Stimulated activated CD8-positive, alpha-beta memory T cell treated with anti-CD3 and anti-CD28 coated beads, Interleukin-15, amount 100 ng/mL, for 4 hours (primary cell): ENCODE results near the gene PNLDC1.

Experiments used
- DNase-seq, 2 donors: peaks; one replicate each; pipeline ENCODE4 v3.0.0-alpha.2; 2020; ENCODE audit warnings: low read depth in 2 of 2

Gene PNLDC1, protein sequence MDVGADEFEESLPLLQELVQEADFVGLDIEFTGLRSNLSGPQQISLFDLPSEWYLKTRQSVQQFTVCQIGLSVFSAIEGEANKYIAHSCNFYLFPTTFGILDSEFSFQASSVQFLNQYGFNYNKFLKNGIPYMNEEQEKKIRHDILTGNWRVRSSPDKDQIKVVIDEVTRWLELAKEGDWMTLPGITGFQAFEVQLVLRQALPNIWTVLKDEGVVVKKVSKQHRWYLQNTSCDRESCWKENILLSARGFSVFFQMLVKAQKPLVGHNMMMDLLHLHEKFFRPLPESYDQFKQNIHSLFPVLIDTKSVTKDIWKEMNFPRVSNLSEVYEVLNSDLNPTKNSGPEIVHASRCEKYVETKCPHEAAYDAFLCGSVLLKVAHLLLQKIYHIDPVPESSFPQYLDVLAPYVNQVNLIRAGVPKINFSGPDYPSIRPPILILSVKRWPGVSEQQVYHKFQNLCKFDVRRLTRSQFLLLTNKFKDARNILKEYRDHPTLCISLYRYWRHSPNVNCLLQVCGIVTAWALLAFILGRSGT

DNA sequence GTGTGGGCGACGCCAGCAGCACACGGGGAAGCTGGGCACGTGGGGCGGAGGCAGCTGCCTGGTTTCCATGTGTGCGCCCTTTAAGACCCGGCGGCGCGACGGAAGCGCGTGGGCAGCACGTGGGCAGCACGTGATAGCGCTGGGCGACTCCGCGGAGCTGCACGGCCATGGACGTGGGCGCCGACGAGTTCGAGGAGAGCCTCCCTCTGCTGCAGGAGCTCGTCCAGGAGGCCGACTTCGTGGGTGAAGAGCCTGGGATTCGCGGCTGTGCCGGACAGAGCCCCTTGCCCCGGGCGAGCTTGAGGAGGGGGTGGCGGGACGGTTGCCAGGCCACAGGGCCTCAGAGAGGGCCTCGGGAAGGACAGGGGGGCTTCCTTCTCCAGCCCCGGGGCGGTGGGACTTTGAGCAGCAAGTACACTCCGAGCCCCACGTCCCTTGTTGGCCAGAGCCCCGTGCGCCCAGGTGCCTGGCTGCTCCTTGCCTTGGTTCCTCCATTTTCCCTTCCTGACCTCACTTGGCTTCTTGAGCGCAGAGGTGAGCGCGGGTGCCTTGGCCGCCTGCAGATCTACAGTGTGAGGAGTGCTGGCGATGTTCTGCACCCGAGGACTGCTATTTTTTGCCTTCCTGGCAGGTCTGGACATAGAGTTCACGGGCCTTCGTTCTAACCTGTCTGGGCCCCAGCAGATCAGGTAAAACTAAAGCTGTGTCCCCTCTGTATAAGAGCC is at the start of gene PNLDC1:
PNLDC1 (plus strand) TSS at position 136 of the 725 bp plus-strand sequence; CDS start at position 168, 32 bp downstream.
- DNase-seq, result no peak

GRCh38 chr6:159751448-159751847 is 48.6 kb upstream of the PNLDC1 start:
- no peak for DNase-seq

DNA sequence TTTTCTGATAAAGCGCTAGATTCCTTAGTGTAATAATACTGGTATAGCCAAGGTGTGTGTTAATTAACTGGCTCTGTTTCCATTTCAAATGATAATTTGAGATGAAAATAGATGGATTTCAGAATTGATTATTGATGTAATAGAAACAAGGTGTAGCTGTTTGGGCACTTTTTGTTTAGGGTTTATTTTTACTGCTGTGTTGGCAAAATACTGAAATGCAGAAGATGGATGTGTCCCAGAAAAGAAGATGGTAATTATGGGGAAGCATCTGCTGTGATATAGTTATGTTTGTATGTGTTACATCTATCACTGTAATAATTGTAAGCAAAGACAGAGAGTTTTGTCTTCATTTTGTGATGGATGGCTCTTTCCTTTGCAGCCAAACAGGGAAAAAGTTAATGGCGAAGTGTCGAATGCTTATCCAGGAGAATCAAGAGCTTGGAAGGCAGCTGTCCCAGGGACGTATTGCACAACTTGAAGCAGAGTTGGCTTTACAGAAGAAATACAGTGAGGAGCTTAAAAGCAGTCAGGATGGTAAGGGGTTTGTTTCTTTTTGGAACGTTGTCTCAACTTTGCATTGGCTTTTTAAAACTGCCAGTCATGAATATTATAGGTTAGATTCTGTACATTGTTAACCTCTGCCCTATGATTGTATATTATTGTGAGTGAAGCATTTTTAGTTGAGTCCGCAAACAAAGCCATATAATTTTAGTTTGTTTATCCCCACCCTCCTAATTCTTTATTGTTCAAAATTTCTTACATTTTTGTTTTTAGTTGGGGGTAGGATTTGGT is 46.8 kb upstream of the PNLDC1 start:
- no peak for DNase-seq

DNA sequence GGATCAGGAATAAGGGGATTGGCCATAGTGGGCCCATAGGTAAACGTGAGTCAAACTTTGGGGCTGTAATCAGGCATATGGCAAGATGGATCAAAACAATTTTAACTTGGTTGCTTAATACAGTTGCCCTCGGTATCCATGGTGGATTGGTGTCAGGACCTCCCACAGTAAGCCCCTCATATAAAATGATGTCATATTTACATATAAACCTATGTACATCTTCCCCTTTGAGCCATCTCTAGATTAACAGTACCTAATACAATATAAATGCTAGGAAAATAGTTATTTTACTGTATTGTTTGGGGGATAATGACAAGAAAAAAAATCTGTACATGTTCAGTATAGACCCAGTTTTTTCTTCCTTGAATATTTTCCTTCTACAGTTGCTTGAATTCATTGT is 45.7 kb upstream of the PNLDC1 start:
- no peak for DNase-seq

GRCh38 chr6:159754959-159755914 is 44.8 kb upstream of the PNLDC1 start:
- DNase-seq, result no peak

DNA sequence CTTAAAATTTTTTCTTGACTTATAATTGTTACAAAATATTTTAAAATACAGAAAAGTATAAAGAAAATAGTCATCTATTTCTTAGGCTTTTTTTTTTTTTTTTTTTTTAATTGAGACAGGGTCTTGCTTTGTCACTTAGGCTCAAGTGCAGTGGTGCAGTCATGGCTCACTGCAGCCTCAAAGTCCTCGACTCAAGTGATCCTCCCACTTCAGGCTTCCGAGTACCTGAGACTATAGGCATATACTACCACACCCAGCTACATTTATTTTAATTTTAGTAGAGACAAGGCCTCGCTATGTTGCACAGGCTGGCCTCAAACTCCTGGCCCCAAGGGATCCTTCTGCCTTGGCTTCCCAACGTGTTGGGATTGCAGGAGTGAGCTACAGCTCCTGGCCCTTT is 43.6 kb upstream of the PNLDC1 start:
- DNase-seq, result no peak

DNA sequence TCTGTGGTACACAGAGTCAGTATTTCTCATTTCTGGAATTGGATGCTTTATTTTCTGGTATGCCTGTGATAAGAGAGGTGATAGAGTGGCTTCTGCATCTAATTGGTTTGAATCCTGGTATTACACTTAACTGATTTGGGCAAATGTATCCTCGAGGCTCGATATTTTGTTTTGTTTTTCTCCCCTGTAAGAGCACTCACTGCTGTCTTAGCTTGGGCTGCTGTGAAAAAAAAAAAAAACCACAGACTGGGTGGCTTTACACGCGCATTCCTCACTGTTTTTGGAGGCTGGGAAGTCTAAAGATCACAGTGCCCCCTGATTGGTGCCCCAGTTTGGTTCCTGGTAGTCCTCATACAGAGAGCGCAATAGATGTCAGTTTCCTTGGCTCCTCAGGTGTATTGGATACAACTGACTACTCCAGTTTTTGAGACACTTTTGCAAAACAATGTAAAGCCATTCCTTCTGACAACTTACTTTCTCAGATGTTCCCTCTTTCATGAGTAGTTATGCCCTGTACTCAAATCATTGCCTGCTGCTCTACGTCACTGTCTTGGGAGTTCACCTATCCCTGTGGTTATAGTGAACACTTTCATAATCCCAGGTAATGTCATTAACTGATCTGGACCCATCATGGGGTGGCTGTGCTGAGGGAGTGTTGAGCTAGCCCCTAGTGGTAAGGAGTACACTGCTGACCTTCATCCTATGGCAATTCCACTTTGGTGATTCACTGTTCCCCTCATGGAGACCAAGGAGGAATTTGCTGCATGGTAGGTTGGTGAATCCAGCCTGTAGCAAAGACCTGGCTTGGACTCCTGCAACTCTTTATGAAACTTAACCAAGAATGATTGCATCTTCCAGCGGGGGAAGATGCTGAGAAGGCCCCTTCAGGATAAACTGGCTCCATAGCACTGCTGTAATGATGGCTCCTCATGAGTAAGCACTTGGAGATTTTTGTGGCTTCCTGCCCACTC is 41.8 kb upstream of the PNLDC1 start:
- no peak for DNase-seq

- DNase-seq, result no peak
Observed at GRCh38 chr6:159759645-159760044, 40.4 kb upstream of the PNLDC1 start.

GRCh38 chr6:159760602-159761057 is 39.4 kb upstream of the PNLDC1 start:
- DNase-seq, result no peak

DNA sequence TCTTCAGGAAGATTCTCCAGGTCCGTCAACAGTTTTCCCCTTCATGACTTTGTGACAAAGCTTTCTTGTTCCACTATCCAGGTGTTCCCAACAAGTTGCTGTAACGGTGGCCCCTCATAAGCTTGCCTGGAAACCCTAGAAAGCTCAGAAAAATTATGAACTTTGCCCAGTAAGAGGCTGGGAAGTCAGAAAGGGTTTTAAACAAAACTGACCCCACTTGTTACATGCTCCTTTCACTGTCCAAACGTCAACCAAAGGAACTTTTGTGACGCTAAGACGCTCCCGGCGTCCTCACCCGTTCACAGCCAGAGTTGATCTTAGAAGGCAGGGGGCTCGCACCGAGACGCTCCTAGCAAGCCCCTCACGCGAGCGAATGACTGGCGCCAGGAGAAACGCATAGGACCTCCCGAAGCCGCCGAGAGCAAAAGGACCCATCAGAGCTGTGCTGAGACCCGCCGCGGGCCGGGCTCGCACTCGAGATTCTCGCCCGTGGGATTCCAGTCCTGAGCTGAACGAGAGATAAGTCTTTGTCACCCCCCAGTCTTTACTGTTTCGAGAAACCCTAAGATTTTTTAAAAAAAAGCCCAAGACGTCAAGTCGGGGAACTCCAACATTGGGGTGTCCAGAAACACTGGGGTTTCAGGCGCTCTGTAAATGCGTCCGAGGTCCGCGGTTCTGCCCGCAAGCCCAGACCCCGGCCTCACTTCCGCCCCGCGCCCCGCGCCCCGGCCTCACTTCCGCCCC is 38.8 kb upstream of the PNLDC1 start:
- no peak for DNase-seq

DNA sequence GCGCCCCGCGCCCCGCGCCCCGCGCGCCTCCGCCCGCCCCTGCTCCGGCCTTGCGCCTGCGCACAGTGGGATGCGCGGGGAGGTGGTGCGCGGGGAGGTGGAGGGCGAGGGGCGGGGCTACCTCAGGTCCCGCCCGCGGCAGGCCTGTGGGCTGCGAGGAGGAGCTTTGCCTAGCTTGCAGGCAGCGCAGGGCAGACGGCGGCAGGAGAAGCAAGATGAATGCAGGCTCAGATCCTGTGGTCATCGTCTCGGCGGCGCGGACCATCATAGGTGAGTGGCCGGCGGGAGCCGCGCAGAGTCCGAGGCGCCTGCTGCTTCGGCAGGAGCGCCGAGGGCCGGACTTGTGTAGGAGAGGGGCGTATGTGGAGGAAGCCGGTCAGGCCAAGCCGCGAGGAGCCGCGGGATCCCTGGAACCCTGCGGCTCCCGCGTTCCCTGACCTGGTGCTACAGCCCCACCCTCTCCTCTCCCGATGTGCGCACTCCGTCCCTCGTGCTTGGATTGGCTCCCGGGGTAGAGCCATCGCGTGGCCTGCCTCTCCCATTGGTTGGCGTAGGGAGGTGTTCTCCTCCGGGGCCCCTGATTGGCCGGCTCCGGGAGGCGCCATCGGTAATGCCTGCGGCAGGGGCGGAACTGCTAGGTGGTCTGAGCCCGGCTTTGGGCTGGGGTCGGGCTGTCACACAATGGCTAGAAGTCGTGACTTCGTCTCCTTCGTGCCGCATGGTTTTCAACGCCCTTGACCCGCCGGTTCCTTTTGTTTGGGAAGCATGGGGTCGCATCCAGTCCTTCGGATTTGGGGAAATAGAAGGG is 38.0 kb upstream of the PNLDC1 start, which contains the start of gene ACAT2:
ACAT2 (plus strand) TSS at position 173 of the 808 bp plus-strand sequence; CDS start at position 216, 43 bp downstream.
- peak; percentile 79 to 85 for DNase-seq

GRCh38 chr6:159762681-159763293 is 37.3 kb upstream of the PNLDC1 start:
- peak in 1 of 2 donors; percentile 1 for DNase-seq

DNA sequence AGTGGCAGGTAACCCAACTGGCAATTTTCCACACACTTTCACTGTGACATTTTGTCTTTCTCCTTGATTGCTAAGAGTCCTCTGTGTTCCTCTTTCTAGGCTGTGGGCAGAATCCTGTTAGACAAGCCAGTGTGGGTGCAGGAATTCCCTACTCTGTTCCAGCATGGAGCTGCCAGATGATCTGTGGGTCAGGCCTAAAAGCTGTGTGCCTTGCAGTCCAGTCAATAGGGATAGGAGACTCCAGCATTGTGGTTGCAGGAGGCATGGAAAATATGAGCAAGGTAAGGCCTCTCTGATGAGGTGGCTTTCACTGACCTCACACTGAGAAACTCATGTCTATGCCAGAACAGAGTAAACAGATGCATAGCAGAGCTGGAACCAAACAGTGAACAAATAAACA is 33.2 kb upstream of the PNLDC1 start:
- DNase-seq, result no peak

GRCh38 chr6:159769470-159769869 is 30.6 kb upstream of the PNLDC1 start:
- DNase-seq, result no peak

DNA sequence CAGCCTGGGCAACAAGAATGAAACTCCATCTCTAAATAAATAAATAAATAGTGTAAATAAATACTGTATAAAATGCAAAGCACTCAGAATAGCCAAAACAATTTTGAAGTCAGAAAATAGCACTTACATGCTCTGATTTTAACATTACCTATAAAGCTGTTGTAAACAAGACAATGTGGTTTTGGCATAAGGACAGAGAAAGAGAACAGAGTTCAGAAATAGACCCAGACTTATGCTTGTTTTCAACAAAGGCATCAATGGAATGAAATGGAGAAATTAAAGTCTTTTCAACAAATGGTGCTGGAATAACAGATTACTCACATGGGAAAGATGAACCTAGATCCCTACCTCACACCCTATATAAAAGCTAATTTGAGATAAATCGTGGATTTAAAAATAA is 27.9 kb upstream of the PNLDC1 start:
- no peak for DNase-seq

DNA sequence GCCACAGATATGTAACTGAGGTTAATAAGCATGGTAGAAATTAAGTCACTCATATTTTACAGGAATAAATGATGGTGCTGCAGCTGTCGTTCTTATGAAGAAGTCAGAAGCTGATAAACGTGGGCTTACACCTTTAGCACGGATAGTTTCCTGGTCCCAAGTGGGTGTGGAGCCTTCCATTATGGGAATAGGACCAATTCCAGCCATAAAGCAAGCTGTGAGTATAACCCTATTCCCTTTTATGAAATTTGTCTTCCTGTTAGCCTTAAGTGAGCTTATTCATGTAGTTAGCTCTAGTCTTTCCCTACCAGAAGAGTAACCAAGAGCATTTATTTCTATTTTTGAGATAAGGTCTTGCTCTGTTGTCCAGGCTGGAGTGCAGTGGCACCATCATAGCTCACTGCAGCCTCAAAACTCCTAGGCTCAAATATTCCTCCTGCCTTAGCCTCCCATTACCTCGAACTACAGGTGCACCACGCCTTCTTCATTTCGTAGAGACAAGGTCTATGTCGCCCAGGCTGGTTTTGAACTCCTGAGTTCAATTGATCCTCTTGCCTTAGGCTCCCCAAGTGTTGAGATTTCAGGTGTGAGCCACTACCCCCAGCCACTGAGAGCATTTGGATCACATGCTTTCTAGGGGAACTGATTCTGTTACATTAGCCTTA is 22.7 kb upstream of the PNLDC1 start:
- DNase-seq, result no peak

DNA sequence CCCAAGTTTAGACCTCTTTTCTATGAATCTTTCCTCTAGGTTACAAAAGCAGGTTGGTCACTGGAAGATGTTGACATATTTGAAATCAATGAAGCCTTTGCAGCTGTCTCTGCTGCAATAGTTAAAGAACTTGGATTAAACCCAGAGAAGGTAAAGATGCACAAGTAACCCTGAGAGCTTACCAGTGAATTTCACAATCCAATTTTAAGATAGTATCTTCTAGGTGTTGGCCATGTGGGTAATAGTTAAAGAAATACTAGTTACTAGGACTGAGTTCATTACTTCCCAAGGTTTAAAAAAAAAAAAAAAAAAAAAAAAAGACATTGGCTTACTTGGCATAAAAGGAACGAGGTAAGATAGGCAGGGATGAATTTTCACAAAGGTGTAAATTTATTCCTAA is 21.9 kb upstream of the PNLDC1 start:
- DNase-seq, result no peak
